Mesenchymal stem cell (in vitro differentiated cells and primary cell): ENCODE results near the gene SSH2.

ENCODE experiments used
- DNase-seq: peaks from one replicate; pipeline ENCODE4 v3.0.0-alpha.2; 2013
- H2AFZ ChIP-seq: one replicate; pipeline ENCODE4 v1.6.1; 2013; ENCODE audit warnings: low read depth, mild to moderate bottlenecking, control low read depth, inconsistent platforms, low read length, moderate library complexity
- H2AK5ac ChIP-seq: 2 replicates; pipeline ENCODE4 v1.6.1; 2013; ENCODE audit warnings: low read length, moderate library complexity, mild to moderate bottlenecking, inconsistent platforms; ENCODE audit not compliant: severe bottlenecking
- H2BK120ac ChIP-seq: one replicate; pipeline ENCODE4 v1.6.1; 2013; ENCODE audit warnings: low read depth, mild to moderate bottlenecking, inconsistent platforms, low read length, moderate library complexity
- H2BK12ac ChIP-seq, 2 experiments: one replicate each; pipeline ENCODE4 v1.6.1; 2013; ENCODE audit warnings: inconsistent platforms in 2 of 2, low read length in 2 of 2, mild to moderate bottlenecking in 2 of 2, moderate library complexity in 2 of 2, control low read depth in 1 of 2
- H2BK15ac ChIP-seq: one replicate; pipeline ENCODE4 v1.6.1; 2013; ENCODE audit warnings: mild to moderate bottlenecking, low read depth, inconsistent platforms; ENCODE audit not compliant: poor library complexity, severe bottlenecking
- H2BK5ac ChIP-seq: 2 replicates; pipeline ENCODE4 v1.6.1; 2013; ENCODE audit warnings: low read depth, mild to moderate bottlenecking, low read length, control low read depth, inconsistent platforms; ENCODE audit not compliant: poor library complexity, severe bottlenecking
- H3K14ac ChIP-seq, 2 experiments: one replicate each; pipeline ENCODE4 v1.6.1; 2013; ENCODE audit warnings: inconsistent platforms in 2 of 2, low read length in 2 of 2, control low read depth in 1 of 2, mild to moderate bottlenecking in 1 of 2, moderate library complexity in 1 of 2
- H3K18ac ChIP-seq, 2 experiments: one replicate each; pipeline ENCODE4 v1.6.1; 2013; ENCODE audit warnings: inconsistent platforms in 2 of 2, low read length in 2 of 2, control low read depth in 1 of 2, low read depth in 1 of 2, mild to moderate bottlenecking in 1 of 2
- H3K23ac ChIP-seq, 2 experiments: one replicate each; pipeline ENCODE4 v1.6.1; 2013; ENCODE audit warnings: inconsistent platforms in 2 of 2, low read length in 2 of 2, mild to moderate bottlenecking in 2 of 2, moderate library complexity in 2 of 2, control low read depth in 1 of 2
- H3K27ac ChIP-seq: 2 replicates; pipeline ENCODE4 v1.5.1; 2013; ENCODE audit warnings: mild to moderate bottlenecking, moderate library complexity, low read length, control low read depth, inconsistent platforms; ENCODE audit not compliant: poor library complexity, severe bottlenecking
- H3K27me3 ChIP-seq, 2 experiments: 2 replicates each; pipeline versions ENCODE4 v1.6.1 to v1.7.0; 2013; ENCODE audit warnings: low read length in 2 of 2, mild to moderate bottlenecking in 2 of 2, moderate library complexity in 2 of 2, control low read depth in 1 of 2, inconsistent platforms in 1 of 2; ENCODE audit not compliant: control insufficient read depth in 1 of 2, insufficient read depth in 1 of 2
- H3K36me3 ChIP-seq, 2 experiments: 2 replicates each; pipeline versions ENCODE4 v1.6.1 to v1.7.0; 2013; ENCODE audit warnings: low read length in 2 of 2, control low read depth in 1 of 2, inconsistent platforms in 1 of 2, low read depth in 1 of 2, mild to moderate bottlenecking in 1 of 2; ENCODE audit not compliant: insufficient read depth in 2 of 2, control insufficient read depth in 1 of 2
- H3K4ac ChIP-seq, 2 experiments: one replicate each; pipeline ENCODE4 v1.6.1; 2013; ENCODE audit warnings: inconsistent platforms in 2 of 2, low read length in 2 of 2, mild to moderate bottlenecking in 2 of 2, moderate library complexity in 2 of 2, control low read depth in 1 of 2, low read depth in 1 of 2
- H3K4me1 ChIP-seq: 2 replicates; pipeline ENCODE4 v1.6.1; 2013; ENCODE audit warnings: low read depth, low read length, control low read depth; ENCODE audit not compliant: control insufficient read depth, insufficient read depth
- H3K4me2 ChIP-seq: 2 replicates; pipeline ENCODE4 v1.6.1; 2013; ENCODE audit warnings: low read length, mild to moderate bottlenecking, inconsistent platforms; ENCODE audit not compliant: poor library complexity, severe bottlenecking
- H3K4me3 ChIP-seq, 2 experiments: 2 replicates each; pipeline versions ENCODE4 v1.5.1 to v1.7.0; 2013; ENCODE audit warnings: low read length in 2 of 2, mild to moderate bottlenecking in 2 of 2, control low read depth in 1 of 2, low read depth in 1 of 2; ENCODE audit not compliant: insufficient read depth in 1 of 2
- H3K79me1 ChIP-seq: replicated peaks from 2 replicates; pipeline ENCODE4 v1.6.1; 2013; ENCODE audit warnings: mild to moderate bottlenecking, control low read depth, low read length, inconsistent platforms; ENCODE audit not compliant: poor library complexity, severe bottlenecking
- H3K9ac ChIP-seq: 2 replicates; pipeline ENCODE4 v1.7.0; 2013; ENCODE audit warnings: mild to moderate bottlenecking, low read length, moderate library complexity
- H3K9me3 ChIP-seq: 2 replicates; pipeline ENCODE4 v1.7.0; 2013; ENCODE audit warnings: mild to moderate bottlenecking, low read length; ENCODE audit not compliant: control insufficient read depth
- H4K8ac ChIP-seq: one replicate; pipeline ENCODE4 v1.6.1; 2013; ENCODE audit warnings: inconsistent platforms, mild to moderate bottlenecking, low read length, moderate library complexity
- H4K91ac ChIP-seq: one replicate; pipeline ENCODE4 v1.6.1; 2013; ENCODE audit warnings: mild to moderate bottlenecking, low read length, inconsistent platforms
- WGBS: methylation state at CpG from one replicate; pipeline ENCODE4 v1.1.7; 2013; ENCODE audit warnings: mixed read lengths; 5-methylcytosine and 5-hydroxymethylcytosine counted together

SSH2 gene

DNA sequence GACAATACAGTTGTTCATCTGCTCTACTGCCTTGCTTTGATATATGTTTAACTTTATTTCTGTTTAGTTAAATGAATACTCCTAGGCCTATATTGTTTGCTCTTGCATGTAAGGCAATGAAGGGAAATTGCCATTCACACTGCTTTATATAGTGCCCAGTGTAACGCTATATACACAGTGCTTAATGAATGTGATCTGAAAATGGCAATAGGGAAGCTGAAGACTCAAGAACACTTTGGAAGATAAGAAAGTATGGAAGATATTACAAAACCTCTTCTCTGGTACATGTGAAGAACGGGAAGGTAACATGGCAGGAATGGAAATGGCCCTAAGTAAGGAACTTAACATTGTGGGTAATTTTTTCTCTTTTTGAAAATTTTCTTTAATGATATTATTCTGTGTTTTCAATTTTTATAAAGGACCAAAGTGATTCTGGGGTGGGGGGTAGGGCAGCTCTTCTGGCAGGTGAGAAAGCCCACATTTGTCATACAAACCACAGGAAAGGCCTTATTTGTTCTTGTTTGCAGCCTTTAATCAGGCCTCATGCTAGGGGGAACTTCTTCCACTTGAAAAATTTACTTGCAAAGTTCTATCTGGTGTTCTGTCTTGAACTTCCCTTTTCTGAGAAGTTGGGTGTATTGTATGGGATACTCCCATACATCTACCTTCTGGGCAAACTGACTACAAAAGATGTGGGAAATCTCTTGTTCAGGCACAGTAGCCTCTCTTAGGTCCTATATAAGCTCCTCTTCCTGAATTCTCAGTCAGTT lies 206.6 kb downstream of the SSH2 start:
- H4K91ac ChIP-seq = no peak overlapping the region
- no peak overlapping the region for H2BK15ac ChIP-seq
- no peak overlapping the region for H3K4me2 ChIP-seq
- H3K9ac ChIP-seq = no peak overlapping the region
- peak overlapping the region; percentile 73 for H2AK5ac ChIP-seq
- no peak for DNase-seq
- H3K4me1 ChIP-seq = no peaks in the 10 kb centered on the region
- H3K18ac ChIP-seq = no peak overlapping the region
- H3K4me3 ChIP-seq = no peak overlapping the region
- H2BK120ac ChIP-seq = no peak overlapping the region
- no peaks in the 10 kb centered on the region for H3K27me3 ChIP-seq
- 94% methylated on average over 2 of the region's 2 CpGs for WGBS
- H3K27ac ChIP-seq = no peak overlapping the region
- H3K23ac ChIP-seq = no peak overlapping the region
- H3K14ac ChIP-seq = no peak overlapping the region
- H2BK5ac ChIP-seq = no peak overlapping the region
- no peaks in the 10 kb centered on the region for H3K36me3 ChIP-seq
- H3K79me1 ChIP-seq = peaks cover 10% of the 10 kb centered on the region
- no peak overlapping the region for H3K4ac ChIP-seq
- H2BK12ac ChIP-seq = no peak overlapping the region
- peaks cover 1% of the 10 kb centered on the region for H3K9me3 ChIP-seq
- no peak overlapping the region for H2AFZ ChIP-seq
- H4K8ac ChIP-seq = no peak overlapping the region

DNA sequence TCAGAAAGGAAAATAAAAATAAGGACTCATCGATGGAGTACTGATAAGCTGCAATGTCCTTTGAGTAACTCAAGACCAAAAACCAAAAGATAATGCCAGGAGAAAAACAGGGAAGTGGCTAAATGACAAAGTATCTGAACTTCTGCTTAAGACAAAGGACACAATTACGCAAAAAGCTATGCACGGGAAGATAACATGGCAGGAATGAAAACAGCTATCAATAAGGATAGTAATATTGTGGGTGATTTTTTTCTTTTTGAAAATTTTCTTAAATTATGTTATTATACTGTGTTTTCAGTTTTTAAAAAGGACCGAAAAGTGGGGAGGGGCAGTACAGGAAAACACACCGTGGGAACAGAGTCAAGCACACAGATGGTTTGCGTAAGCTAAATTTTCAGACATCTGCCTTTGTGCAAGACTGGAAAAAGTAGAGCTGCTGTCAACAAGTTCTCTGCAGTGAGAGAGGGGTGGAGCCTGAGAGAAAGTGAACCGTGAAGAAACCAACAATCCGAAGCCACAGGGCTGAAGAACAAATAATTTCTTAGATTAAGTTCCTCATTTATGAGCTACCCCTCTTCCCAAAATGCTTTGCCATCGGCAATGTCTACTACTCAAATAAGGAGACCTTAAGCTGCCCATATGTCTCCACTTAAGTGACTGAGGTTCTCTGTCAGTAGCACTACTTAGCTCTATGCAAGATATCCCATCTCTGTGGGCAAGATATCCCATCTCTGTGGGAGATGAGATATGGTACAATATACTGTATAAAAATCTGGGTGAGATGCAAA lies 207.4 kb downstream of the SSH2 start:
- Histone ChIP-seq H4K91ac (no peak overlapping the region), H3K36me3 (no peaks in the 10 kb centered on the region), H3K4me3 (peak overlapping the region in 1 of 2 experiments; percentile 69), H2BK15ac (no peak overlapping the region), H3K27ac (peak overlapping the region; percentile 54), H3K9ac (peak overlapping the region; percentile 55), H2BK120ac (no peak overlapping the region), H2AK5ac (peak overlapping the region; percentile 35), H3K14ac (no peak overlapping the region), H3K4me1 (peaks cover under 1% of the 10 kb centered on the region), H3K18ac (no peak overlapping the region), H3K23ac (no peak overlapping the region), H2BK5ac (no peak overlapping the region), H3K4me2 (no peak overlapping the region), H3K9me3 (no peaks in the 10 kb centered on the region), H2BK12ac (no peak overlapping the region), H2AFZ (no peak overlapping the region), H3K27me3 (no peaks in the 10 kb centered on the region), H3K79me1 (peaks cover 8% of the 10 kb centered on the region), H4K8ac (no peak overlapping the region), H3K4ac (no peak overlapping the region)
- 63% methylated on average over 9 of the region's 9 CpGs for WGBS
- DNase-seq = peak; percentile 88

DNA sequence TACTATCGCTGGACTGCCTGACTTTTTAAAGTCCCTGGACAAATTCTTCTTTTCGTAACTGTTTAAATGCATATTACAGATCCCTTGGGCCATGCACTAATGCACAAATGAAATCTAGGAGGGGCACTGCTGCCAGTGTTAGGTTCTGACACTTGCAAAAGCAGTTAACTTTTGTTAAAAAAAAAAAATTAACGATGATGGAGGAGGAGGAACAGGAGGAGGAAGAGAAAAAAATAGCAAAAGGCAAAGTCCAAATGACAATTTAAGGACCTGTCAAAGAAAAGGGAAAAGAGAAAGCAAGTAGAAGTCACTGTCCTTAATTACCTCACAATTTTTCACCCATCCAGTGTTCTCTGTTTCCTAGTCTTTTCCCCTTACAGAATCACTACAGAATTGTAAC lies 209.5 kb downstream of the SSH2 start:
- H3K4me3 ChIP-seq = no peak overlapping the region
- H3K9ac ChIP-seq = no peak overlapping the region
- no peak overlapping the region for H3K14ac ChIP-seq
- no peak overlapping the region for H3K4me2 ChIP-seq
- H3K27me3 ChIP-seq = no peaks in the 10 kb centered on the region
- no peak overlapping the region for H2BK120ac ChIP-seq
- H3K27ac ChIP-seq = no peak overlapping the region
- peaks cover 1% of the 10 kb centered on the region for H3K4me1 ChIP-seq
- H3K18ac ChIP-seq = no peak overlapping the region
- H3K79me1 ChIP-seq = peaks cover 12% of the 10 kb centered on the region
- H2BK5ac ChIP-seq = no peak overlapping the region
- H2AFZ ChIP-seq = no peak overlapping the region
- WGBS = 93% methylated on average over 3 of the region's 3 CpGs
- no peak overlapping the region for H2BK12ac ChIP-seq
- H4K91ac ChIP-seq = no peak overlapping the region
- no peak overlapping the region for H4K8ac ChIP-seq
- H2BK15ac ChIP-seq = no peak overlapping the region
- H3K23ac ChIP-seq = no peak overlapping the region
- H3K4ac ChIP-seq = no peak overlapping the region
- H3K36me3 ChIP-seq = no peaks in the 10 kb centered on the region
- DNase-seq = no peak
- no peaks in the 10 kb centered on the region for H3K9me3 ChIP-seq
- H2AK5ac ChIP-seq = no peak overlapping the region

DNA sequence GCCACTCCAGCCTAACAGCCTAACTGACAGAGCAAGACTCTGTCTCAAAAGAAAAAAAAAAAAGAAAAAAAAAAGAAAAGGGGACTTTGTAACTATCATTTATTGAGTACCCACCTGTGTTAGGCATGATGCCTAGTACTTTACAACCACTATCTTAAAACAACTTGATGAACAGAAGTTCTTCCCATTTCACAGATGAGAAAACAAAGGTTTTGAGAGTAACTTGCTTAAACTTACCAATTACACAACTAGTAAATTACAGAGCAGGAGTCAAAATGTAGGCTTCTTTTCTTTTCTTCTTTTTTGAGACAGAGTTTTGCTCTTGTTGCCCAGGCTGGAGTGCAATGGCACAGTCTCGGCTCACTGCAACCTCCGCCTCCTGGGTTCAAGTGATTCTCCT lies 210.6 kb downstream of the SSH2 start:
- Histone ChIP-seq H3K9ac (no peak overlapping the region), H3K4me2 (no peak overlapping the region), H3K4me1 (peaks cover 1% of the 10 kb centered on the region), H2BK12ac (no peak overlapping the region), H3K9me3 (no peaks in the 10 kb centered on the region), H3K27me3 (no peaks in the 10 kb centered on the region), H3K18ac (no peak overlapping the region), H3K4me3 (no peak overlapping the region), H2BK15ac (no peak overlapping the region), H4K8ac (no peak overlapping the region), H3K79me1 (peaks cover 10% of the 10 kb centered on the region), H3K27ac (no peak overlapping the region), H2BK120ac (no peak overlapping the region), H2AFZ (no peak overlapping the region), H3K23ac (no peak overlapping the region), H3K14ac (no peak overlapping the region), H3K4ac (no peak overlapping the region), H2BK5ac (no peak overlapping the region), H4K91ac (no peak overlapping the region), H2AK5ac (no peak overlapping the region), H3K36me3 (no peaks in the 10 kb centered on the region)
- DNase-seq = no peak
- WGBS = no CpG with 5 or more reads among the region's 2 CpGs
